ENCODE measurements around the gene SHQ1. TPM values are rescaled to one million over a fixed set of nuclear protein-coding genes. Genes with fewer than 3 reads are reported as not detected.

Gene SHQ1
- total RNA-seq, 2 donors from 2014 or later: 9.6 to 11.2 TPM

GRCh38 chr3:72821161-72821781 lies 27.0 kb downstream of the SHQ1 start:
- no peaks in the 10 kb centered on the region for H3K27me3 ChIP-seq
- 14 to 16% methylated on average over 8 of the region's 8 CpGs for WGBS, 2 donors
- H3K9me3 ChIP-seq: no peaks in the 10 kb centered on the region
- peak; percentile 28 for ATAC-seq
- TF ChIP-seq CTCF (IDR thresholded peaks at IDR 0.05): no peak
- no peak for TF ChIP-seq POLR2A (IDR thresholded peaks at IDR 0.05)
- peak overlapping the region in 3 of 4 donors; percentile 18 to 61 (median 49) for H3K27ac ChIP-seq
- DNase-seq: peak in 1 of 4 donors; percentile 26
- intact Hi-C loops (cut with DNase I): no loop called here
- no peaks in the 10 kb centered on the region for H3K36me3 ChIP-seq (replicated peaks in 1 of 2; ENCODE audit: insufficient read depth in 1 of 2, low read depth in 2 of 2)
- peaks cover 42% of the 10 kb centered on the region for H3K4me1 ChIP-seq
- no peak overlapping the region for H3K4me3 ChIP-seq

- no peak for TF ChIP-seq CTCF (IDR thresholded peaks at IDR 0.05)
- TF ChIP-seq POLR2A (IDR thresholded peaks at IDR 0.05): no peak
- ATAC-seq: peak; percentile 71
- Histone ChIP-seq H3K4me3 (no peak overlapping the region), H3K27ac (peak overlapping the region; percentile 4 to 61 (median 38)), H3K9me3 (no peaks in the 10 kb centered on the region), H3K27me3 (no peaks in the 10 kb centered on the region), H3K36me3 (replicated peaks in 1 of 2; ENCODE audit: insufficient read depth in 1 of 2, low read depth in 2 of 2) (no peaks in the 10 kb centered on the region), H3K4me1 (peaks cover 44% of the 10 kb centered on the region)
- intact Hi-C loops (cut with DNase I): no loop called here
- peak; percentile 47 to 78 (median 68) for DNase-seq
These were observed 27.8 kb downstream of the SHQ1 start for GRCh38 chr3:72820415-72820814.

GRCh38 chr3:72818905-72819304 lies 29.3 kb downstream of the SHQ1 start:
- no peak overlapping the region for H3K4me3 ChIP-seq
- no peak for ATAC-seq

GRCh38 chr3:72818092-72818773 lies 30.0 kb downstream of the SHQ1 start:
- peak overlapping the region in 1 of 4 donors; percentile 7 for H3K27ac ChIP-seq
- intact Hi-C loops (cut with DNase I): loop anchor here (5.0 kb wide), 1 partner anchor 861 kb away; no protein-coding TSS in a partner anchor

More at GRCh38 chr3:72818905-72819304, 29.3 kb downstream of the SHQ1 start:
- Histone ChIP-seq H3K27me3 (no peaks in the 10 kb centered on the region), H3K27ac (peak overlapping the region in 1 of 4 donors; percentile 61), H3K36me3 (replicated peaks in 1 of 2; ENCODE audit: insufficient read depth in 1 of 2, low read depth in 2 of 2) (no peaks in the 10 kb centered on the region), H3K9me3 (no peaks in the 10 kb centered on the region), H3K4me1 (peaks cover 46% of the 10 kb centered on the region)
- intact Hi-C loops (cut with DNase I): loop anchor here (5.0 kb wide), 1 partner anchor 862 kb away; no protein-coding TSS in a partner anchor
- TF ChIP-seq CTCF (IDR thresholded peaks at IDR 0.05) (no peak), POLR2A (IDR thresholded peaks at IDR 0.05) (no peak)
- 83 to 92% methylated on average over 1 of the region's 1 CpG for WGBS, 2 donors
- DNase-seq: peak in 3 of 4 donors; percentile 30 to 38 (median 31)

More at GRCh38 chr3:72818092-72818773, 30.0 kb downstream of the SHQ1 start:
- 65 to 76% methylated on average over 3 of the region's 3 CpGs for WGBS, 2 donors
- peak in 2 of 4 donors; percentile 25 to 26 for DNase-seq
- no peaks in the 10 kb centered on the region for H3K27me3 ChIP-seq
- no peaks in the 10 kb centered on the region for H3K9me3 ChIP-seq
- no peaks in the 10 kb centered on the region for H3K36me3 ChIP-seq (replicated peaks in 1 of 2; ENCODE audit: insufficient read depth in 1 of 2, low read depth in 2 of 2)
- TF ChIP-seq POLR2A (IDR thresholded peaks at IDR 0.05) (no peak), CTCF (IDR thresholded peaks at IDR 0.05) (peak; percentile 19 to 79 (median 58))
- peaks cover 46% of the 10 kb centered on the region for H3K4me1 ChIP-seq
- ATAC-seq: no peak
- H3K4me3 ChIP-seq: no peak overlapping the region
